ENCODE results near the gene UBAP2.
"Not testable (repeated sequence)": the region's sequence is repeated elsewhere in the genome, so short reads cannot be mapped to it uniquely, and the experiment has no call there.

Gene UBAP2

DNA sequence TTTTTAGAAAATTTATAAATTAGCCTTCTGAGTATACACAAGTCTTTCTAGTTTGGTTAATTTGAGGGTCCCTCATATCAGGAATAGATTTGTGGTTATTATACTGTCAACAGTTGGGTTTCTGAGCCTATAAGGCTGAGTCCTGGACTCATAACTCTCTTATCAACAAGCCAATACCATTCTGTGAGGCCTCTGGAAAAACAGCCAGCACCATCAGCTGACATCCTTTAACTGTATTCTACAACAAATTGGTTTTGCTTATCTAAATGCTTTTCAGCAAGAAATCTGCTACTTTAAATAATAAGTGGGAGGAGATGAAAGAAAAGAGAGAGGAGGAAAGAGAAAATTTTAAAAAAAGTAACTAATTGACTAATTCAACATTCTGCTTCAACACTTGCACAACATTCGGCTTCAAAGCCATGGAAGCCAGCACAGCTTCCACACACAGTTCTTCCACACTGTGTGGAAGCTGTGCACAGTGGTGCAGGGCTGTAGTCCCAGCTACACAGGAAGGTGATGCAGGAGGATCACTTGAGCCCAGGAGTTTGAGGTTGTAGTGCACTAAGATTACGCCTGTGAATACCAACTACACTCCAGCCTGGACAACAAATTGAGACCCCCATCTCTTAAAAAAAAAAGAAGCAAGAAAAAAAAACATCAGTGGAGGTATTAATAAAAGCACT is 84.5 kb downstream of the UBAP2 start:
- no peak for DNase-seq (ENCODE audit: low spot score)

DNA sequence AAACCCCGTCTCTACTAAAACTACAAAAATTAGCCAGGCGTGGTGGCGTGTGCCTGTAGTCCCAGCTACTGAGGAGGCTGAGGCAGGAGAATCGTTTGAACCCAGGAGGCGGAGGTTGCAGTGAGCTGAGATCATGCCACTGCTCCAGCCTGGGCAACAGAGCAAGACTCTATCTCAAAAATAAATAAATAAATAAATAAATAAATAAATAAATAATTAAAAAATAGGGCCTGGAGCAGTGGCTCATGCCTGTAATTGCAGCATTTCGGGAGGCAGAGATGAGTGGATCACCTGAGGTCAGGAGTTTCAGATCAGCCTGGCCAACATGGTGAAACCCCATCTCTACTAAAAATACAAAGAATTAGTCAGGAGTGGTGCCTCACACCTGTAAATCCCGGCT is 86.2 kb downstream of the UBAP2 start:
- DNase-seq (ENCODE audit: low spot score) = not testable (repeated sequence)

DNA sequence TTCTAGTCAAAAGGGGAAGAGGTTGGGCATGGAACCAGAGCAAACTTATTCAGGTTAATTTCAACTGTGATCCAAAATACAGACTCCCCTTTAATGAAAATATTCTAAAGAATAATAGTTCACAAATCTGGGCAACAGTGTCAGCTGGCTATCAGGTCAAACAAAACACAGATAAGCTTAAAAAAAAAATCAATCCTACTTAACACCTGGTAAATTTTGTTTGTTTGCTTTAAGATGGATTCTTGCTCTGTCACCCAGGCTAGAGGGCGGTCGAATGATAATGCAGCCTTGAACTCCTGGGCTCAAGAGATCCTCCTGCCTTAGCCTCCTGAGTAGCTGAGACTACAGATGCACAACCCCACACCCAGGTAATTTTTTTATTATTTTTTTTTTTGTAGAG is 89.0 kb downstream of the UBAP2 start:
- DNase-seq (ENCODE audit: low spot score) = no peak

DNA sequence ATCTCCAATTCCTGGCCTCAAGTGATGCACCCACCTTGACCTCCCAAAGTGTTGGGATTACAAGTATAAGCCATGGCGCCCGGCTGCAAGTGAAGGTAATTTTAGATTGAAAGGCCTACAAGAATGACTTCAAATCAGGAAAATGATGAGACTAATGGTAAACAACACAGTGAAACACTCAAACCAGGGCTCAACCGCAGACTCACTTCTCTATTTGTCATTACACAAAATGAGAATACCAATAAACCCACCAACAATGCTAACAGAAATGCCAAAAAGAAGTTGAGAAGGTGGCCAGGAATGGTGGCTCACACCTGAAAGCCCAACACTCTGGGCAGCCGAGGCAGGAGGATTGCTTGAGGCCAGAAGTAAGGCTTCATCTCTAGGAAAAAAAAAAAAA is 92.1 kb downstream of the UBAP2 start:
- DNase-seq (ENCODE audit: low spot score) = no peak

DNA sequence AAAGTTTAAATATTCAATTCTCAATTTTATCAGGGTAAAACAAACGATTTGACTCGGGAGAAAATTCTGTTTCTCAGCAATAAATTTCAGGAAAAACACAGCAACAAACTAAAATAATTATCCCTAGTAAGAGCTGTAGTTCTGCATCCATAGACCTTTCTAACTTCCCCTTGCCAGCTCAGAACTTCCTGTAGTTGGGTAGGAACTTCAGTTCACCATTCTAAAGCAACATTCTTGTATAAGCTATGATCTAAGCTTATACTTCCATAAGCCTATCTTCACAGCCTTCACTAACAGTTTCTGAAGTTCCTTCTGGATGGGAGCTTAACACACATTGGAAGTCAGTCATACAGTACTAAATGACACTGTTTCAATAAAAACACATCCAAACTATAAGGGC is 96.6 kb downstream of the UBAP2 start:
- DNase-seq (ENCODE audit: low spot score) = no peak

DNA sequence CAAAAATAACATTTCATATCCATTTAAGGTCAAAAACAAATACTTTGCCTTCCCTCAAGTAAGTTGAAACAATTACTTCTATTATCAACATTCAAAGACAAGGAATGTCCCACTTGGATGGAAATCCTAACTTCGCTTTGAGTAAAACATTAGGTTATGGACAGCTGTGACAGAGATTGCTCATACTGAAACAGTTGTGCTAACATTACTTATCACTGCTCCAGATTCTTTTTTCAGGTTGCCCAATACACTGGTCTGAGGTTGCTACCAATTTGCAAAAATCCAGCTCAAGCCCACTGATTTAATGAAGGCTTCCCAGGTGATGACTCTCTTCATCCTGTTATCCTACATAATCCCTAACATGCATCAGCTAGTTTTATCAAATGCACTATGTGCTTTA is 98.3 kb downstream of the UBAP2 start:
- no peak for DNase-seq (ENCODE audit: low spot score)

DNA sequence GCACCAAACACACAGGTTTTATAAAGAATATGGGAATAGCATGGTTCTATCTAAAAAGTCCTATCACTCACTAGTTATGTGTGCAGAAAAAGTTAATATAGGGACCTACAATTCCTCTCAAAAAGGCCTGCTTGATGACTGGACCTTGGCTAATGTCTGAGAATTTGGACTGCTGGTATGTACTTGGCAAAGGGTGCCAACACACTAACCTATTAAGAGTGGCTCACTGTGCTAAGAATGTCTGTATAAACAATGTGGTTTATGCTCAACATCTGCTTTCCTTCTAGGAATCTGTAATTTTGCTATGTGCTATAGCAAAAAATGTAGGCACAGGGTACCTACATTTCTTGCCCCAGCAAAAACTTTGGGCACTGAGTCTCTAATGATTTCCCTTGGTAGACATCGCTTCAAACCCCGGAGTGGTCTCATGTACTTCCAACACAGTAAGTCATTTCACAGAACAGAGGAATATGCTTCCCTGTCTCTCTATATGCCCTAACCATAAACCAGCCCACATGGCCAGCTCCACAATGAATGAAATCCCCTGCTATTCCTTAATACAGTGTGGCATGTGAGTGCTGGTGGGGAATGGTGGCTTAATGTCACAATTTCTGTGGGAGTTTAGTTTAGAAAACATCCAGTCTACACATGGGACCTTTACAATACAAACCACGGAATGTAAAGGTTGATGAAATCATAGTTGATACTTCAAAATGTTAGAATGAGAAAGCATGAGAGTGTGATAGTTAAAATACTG is 101.7 kb downstream of the UBAP2 start:
- peak; percentile 94 for DNase-seq (ENCODE audit: low spot score)

DNA sequence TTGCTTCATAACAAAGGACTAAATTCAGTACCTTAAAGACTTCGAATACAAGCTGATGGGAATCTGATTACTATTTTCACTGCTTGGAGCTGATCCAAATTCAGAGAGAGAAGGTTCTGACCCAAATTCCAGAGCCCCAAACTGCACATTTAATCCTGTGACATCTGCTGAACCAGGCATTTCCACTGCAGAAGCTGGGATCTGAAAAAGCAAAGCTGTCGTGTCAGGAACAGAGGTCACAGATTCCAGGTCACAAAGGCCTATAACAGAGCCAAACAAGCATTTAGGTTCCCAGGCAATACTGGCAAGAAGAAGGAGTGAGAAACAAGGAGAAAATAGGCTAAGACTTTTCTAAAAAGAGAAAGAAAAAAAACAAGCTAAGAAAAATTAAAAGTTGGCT is 105.3 kb downstream of the UBAP2 start:
- no peak for DNase-seq (ENCODE audit: low spot score)

DNA sequence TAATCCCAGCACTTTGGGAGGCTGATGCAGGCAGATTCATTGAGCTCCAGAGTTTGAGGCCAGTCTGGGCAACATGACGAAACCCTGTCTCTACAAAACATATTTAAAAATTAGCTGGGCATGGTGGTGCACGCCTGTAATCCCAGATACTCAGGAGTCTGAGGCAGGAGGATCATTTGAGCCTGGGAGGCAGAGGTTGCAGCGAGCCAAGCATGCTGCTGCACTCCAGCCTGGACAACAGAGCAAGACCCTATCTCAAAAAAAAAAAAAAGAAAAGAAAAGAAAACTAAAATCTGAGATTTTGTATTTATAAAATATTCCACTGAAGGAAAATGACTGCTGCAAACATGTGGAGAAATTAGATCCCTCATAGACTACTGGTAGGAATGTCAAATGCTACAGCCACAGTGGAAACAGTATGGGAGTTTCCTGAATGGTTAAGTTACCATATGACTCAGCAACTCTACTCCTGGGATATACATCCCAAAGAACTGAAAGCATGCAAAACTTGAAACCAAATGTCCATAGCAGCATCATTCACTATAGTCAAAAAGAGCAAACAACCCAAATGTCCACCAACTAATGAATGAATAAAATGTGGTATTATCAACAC is 106.1 kb downstream of the UBAP2 start:
- peak; percentile 56 for DNase-seq (ENCODE audit: low spot score)

DNA sequence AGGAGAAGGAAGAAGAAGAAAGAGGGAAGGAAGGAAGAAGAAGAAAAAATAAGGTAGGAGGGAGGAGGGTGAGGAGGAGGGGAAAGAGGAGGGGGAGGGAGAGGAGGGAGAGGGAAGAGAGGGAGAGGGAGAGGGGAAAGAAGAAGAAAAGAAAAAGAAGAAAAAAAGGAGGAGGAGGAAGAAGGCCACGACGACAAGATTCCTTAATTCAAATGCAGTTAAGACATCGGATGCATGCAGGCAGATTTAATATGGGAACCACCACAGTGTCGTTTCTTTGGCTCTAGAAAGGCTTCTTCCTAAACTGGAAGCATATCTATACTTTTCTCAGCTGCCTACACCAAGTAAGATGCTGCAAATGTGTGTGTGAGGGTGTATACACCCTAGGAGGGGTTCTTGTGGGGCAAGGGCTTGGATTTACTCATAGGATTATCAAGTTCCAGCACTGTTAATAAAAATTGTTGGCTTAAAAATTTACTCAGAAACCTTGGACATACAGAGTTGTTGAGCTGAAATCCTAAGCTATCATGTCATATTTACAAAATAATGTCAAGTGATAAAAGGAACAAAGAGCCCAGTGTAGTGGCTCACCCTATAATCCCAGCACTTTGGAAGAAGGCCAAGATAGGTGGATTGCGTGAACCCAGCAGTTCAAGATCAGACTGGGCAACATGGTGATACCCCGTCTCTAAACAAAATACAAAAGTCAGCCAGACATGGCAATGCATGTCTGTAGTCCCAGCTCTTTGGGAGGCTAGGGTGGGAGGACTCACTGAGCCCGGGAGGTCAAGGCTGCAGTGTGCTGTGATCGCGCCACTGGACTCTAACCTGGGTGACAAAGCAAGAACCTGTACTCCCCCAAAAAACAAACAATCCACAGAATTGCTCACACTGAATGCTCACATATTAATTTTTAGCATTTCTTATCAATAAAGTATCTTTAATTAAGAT is 108.5 kb downstream of the UBAP2 start:
- DNase-seq (ENCODE audit: low spot score) = no peak

DNA sequence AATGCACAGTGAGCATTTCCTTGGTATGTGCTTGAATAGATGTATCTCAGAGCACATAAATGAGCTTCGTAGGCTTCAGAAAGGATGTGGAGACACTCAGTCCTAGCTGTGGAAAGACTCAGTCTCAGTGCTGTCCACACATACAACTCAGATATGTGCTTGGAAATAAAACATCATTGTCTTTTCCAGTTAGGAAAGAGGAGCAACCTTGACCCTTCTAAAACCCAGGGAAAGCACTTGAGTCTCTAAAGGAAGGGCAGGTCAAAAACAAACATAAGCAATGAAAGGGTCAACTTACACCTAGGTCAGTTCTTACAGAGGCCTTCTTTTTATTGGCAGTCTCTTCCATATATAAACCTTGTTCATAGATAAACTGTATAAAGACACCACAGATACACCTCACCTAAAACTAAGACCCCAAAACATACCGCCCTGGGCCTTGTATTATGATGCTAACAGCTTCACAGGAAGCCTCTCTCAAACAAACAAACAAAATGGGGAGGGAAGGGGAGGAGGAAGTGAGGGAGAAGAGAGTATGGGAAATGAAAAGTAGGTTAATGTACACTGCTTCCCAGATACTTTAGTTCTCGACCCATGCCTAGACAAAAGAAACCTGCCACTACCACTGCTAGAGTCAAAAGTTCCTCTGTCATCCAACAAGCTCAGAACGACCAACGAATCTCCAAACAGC is 114.4 kb downstream of the UBAP2 start:
- no peak for DNase-seq (ENCODE audit: low spot score)

DNA sequence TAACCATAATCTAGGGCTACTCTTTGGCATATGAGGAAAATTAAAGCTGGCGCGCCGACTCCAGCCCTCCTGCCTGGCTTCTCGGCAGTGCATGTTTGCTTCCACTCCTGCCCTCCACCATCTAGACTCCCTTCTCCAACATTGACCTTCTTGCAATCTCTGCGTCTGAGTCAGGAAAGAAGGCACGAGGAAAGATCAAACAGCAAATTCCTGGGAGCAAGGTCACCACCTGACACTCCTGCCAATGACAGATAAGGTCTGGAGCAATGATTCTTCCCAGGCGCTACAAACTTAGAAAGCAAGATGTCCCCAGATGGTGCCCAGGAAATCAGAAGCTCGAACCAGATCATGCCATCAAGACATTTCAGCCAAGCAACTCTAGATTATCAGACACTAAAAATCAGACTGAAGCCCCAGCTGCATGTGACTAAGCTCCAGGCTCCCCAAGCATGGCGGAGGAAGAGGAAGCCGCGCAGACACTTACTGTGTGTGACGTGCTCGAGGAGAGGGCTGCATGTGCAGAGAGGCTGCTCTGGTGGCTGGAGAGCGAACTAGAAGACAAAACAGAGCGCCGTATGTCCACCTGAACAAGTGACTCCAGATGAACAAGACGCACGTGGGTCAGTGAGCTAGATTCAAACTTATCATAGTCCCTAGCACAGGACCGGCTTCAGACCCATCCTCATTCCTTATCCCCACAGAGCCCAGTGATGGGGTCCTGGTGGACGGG is 116.4 kb downstream of the UBAP2 start:
- DNase-seq (ENCODE audit: low spot score) = no peak

DNA sequence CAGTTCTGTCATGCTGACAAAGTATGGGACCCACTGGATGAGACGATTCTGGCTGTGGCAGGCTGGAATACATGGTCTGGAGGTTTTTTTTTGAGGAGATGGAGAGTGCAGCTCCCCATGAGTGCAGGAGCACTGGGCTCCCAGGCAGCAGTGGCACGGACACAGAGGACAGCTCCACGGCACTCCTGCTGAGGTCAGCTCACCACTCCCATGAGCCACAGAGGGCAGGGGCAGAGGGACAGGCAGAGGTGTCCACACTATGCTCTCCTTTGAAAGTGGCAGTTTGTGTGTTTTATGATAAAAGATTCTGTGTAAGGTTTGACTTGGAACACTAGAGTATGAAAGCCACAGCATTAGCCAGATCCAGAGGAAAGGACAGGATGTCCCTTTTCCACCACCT is 117.4 kb downstream of the UBAP2 start:
- DNase-seq (ENCODE audit: low spot score) = no peak

DNA sequence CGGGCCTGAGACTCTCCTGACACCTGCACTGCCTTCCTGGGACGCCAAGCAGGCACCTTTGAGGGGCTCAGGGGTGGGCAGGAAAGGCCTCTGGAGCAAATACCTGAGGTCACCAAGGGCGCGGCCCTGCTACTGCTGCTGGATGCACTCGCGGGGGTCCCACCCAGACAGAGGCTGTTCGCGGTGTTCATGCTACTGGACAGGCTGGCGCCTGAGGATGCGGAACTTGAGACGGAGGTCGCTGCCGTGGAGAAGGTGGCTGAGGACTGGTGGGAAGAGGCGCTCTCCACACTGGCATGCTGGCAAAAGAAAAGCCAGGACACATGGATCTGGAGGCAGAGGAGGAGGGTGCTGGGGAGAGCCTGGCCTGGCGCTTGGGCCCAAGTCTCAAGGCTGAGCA is 121.0 kb downstream of the UBAP2 start:
- no peak for DNase-seq (ENCODE audit: low spot score)

DNA sequence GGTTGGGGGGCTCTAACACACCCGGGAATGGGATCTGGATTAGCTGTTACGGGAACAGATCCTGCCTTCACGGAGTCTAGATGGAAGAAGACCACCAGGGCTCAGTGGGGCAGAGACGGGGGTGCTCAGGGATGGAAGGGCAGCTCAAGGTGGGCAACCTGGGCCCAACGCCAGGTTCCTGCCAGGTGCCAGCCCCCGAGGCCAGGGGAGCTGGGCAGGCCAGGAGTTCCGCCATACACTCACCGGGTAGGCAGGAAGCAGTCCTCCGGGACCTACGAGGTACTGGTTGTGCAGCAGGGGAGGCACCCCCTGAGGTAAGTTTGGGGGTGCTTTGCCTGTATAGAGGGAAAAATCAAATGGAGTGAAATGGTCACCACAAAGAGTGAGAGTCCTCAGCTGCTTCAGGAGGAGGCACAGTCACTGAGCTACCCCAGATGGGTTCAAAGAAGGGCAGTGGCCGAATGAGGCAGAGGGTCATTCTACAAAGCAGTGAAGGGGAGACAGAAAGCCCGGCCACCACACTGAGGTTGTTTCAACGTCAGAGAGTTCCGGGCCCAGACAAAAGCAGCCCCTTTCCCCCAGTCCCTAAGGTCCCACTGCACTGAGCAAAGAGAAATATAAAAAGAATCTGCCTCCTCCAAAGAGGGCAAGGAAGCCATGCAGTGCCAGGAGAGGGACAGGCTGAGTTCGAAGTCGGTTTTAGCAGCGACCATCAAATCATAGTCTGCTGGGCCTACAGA is 121.8 kb downstream of the UBAP2 start:
- no peak for DNase-seq (ENCODE audit: low spot score)

DNA sequence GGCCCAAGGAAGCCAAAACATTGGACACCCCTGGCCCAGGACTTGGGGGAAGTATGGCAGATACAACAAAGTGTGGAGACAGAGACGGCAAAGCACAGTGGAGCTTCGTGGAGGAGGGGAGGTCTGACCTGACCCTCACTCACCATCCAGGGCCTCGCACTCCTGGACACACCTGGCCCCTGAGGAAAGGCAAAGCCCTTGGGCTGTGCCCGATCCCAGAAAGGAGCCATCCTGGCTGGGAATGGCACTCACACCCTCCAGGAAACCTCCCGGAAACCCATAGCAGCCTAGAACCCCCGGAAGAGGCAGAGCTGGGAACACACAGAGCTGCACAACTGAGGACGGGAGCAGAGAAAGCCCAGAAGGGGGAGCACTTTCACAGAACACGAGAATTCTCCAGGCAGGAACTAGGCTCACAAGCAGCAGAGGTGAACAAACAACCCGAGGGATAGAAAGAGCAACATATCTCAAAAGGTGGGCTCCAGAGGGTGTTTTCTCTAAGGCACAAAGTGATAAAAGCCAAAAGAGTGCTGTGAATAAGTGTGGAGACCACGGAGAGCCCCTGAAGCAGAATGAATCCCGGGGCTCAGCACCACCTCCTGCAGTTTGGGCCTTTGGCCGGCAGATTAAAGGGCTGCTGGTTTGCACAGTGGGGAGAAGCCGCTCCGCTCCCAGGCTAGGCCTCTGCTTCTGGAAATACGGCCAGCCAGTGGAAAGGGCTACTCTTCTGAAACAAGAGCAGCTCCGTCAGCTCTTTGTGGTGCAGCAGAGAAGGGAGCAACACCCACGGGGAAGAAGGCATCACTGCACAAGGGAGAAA is 123.5 kb downstream of the UBAP2 start:
- DNase-seq (ENCODE audit: low spot score) = peak; percentile 64

DNA sequence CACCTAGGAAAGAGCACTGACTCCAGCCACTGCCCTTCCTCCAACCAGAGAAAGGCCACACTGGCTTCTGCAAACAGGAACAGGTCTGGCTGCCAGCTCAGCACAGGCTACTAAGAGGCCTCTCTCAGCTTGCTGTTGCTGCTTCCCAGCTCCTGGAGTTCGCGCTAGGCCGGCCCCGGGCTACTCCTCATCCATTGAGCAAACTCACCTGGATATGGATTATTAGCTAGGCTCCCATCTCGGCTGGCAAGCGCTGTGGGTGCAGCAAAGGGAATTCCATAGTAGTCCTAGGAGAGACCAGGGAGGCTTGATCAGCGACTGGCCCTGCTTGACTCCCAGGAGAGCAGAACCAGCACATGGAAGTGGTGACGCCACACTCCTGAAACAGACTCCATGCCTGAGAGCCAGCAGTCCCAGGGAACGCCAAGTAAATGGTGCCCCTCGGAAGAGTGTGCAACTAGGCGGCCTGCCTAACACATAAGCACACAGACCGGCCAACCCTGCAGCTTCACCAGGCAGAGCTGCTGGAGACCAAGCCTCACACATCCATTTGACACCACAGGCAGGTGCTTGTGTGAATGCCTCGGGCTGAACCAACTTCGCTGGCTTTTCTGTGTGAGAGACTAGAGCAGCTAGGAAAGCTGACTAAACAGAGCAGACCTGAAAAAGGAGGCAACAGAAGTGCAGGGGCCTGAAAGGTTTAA is 124.5 kb downstream of the UBAP2 start:
- no peak for DNase-seq (ENCODE audit: low spot score)

DNA sequence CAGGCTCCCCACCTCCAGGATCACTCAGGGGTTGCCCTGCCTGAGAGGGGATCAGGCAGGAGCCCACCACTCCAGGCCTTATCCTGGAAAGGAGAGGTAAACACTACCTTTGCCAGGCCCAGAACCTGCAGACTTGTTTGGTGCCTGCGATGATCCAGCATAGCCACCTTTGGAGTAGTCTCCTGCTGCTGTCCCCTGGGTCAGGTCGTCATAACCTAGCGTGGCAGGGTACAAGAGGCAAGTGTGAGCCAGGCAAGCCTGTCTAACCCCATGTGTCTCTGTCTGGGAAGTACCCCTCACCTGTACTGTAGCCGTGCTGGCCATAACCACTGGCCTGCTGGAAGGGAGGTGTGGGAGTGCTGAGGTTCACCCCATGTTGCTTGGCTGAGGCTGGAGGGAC is 125.6 kb downstream of the UBAP2 start:
- DNase-seq (ENCODE audit: low spot score) = no peak
